ENCODE results near the gene CRAMP1. TPM values are rescaled to one million over a fixed set of nuclear protein-coding genes. Genes with fewer than 3 reads are reported as not detected.

Gene CRAMP1
- total RNA-seq, 1 experiment from 2014 or later, result 29.7 TPM

- intact Hi-C loops (cut with micrococcal nuclease; ENCODE audit: unreplicated experiment), result no loop called here
- H3K27me3 Mint-ChIP-seq (ENCODE audit: unreplicated experiment), result no peaks in the 10 kb centered on the region
- peaks cover 98% of the 10 kb centered on the region for H3K36me3 Mint-ChIP-seq (ENCODE audit: insufficient read depth, unreplicated experiment)
- DNase-seq, result no peak
- H3K27ac Mint-ChIP-seq (ENCODE audit: unreplicated experiment), result no peak overlapping the region
- no peaks in the 10 kb centered on the region for H3K9me3 Mint-ChIP-seq (ENCODE audit: low read depth, unreplicated experiment)
- peaks cover 50% of the 10 kb centered on the region for H3K4me1 Mint-ChIP-seq (ENCODE audit: low read depth, unreplicated experiment)
- peak overlapping the region; percentile 56 for H3K4me3 Mint-ChIP-seq (ENCODE audit: low read depth, unreplicated experiment)
- no TSS peak for BruUV-seq (replicated peaks)
- CTCF ChIA-PET, result interaction anchor here (0.7 to 1.3 kb wide), 4 partner anchors 10 to 32 kb away, joined by 4 to 5 read pairs (median 4); partner anchors contain the start of gene MAPK8IP3
- no peak for TF ChIP-seq CTCF (IDR thresholded peaks at IDR 0.05; ENCODE audit: unreplicated experiment)
These were observed 79.1 kb downstream of the CRAMP1 start for GRCh38 chr16:1691276-1691675.

- no peaks in the 10 kb centered on the region for H3K9me3 Mint-ChIP-seq (ENCODE audit: low read depth, unreplicated experiment)
- no peak for TF ChIP-seq CTCF (IDR thresholded peaks at IDR 0.05; ENCODE audit: unreplicated experiment)
- H3K36me3 Mint-ChIP-seq (ENCODE audit: insufficient read depth, unreplicated experiment), result peaks cover 99% of the 10 kb centered on the region
- DNase-seq, result no peak
- peak overlapping the region; percentile 56 for H3K4me3 Mint-ChIP-seq (ENCODE audit: low read depth, unreplicated experiment)
- intact Hi-C loops (cut with micrococcal nuclease; ENCODE audit: unreplicated experiment), result no loop called here
- H3K4me1 Mint-ChIP-seq (ENCODE audit: low read depth, unreplicated experiment), result peaks cover 43% of the 10 kb centered on the region
- H3K27ac Mint-ChIP-seq (ENCODE audit: unreplicated experiment), result no peak overlapping the region
- CTCF ChIA-PET, result interaction anchor here (0.5 to 1.3 kb wide), 3 partner anchors 9 to 43 kb away, joined by 3 to 5 read pairs (median 4); partner anchors contain the start of gene MAPK8IP3
- H3K27me3 Mint-ChIP-seq (ENCODE audit: unreplicated experiment), result no peaks in the 10 kb centered on the region
- BruUV-seq (replicated peaks), result no TSS peak
These were observed 79.8 kb downstream of the CRAMP1 start for GRCh38 chr16:1691956-1692355.

GRCh38 chr16:1696863-1697262 lies 84.7 kb downstream of the CRAMP1 start:
- H3K36me3 Mint-ChIP-seq (ENCODE audit: insufficient read depth, unreplicated experiment), result peaks cover 100% of the 10 kb centered on the region
- no peak overlapping the region for H3K27ac Mint-ChIP-seq (ENCODE audit: unreplicated experiment)
- no peaks in the 10 kb centered on the region for H3K27me3 Mint-ChIP-seq (ENCODE audit: unreplicated experiment)
- H3K4me3 Mint-ChIP-seq (ENCODE audit: low read depth, unreplicated experiment), result no peak overlapping the region
- no TSS peak for BruUV-seq (replicated peaks)
- H3K9me3 Mint-ChIP-seq (ENCODE audit: low read depth, unreplicated experiment), result no peaks in the 10 kb centered on the region
- peaks cover 5% of the 10 kb centered on the region for H3K4me1 Mint-ChIP-seq (ENCODE audit: low read depth, unreplicated experiment)
- DNase-seq, result no peak
- intact Hi-C loops (cut with micrococcal nuclease; ENCODE audit: unreplicated experiment), result no loop called here
- no peak for TF ChIP-seq CTCF (IDR thresholded peaks at IDR 0.05; ENCODE audit: unreplicated experiment)
- CTCF ChIA-PET, result no interaction called here

GRCh38 chr16:1698680-1699079 lies 86.5 kb downstream of the CRAMP1 start:
- peaks cover 99% of the 10 kb centered on the region for H3K36me3 Mint-ChIP-seq (ENCODE audit: insufficient read depth, unreplicated experiment)
- intact Hi-C loops (cut with micrococcal nuclease; ENCODE audit: unreplicated experiment), result no loop called here
- H3K4me1 Mint-ChIP-seq (ENCODE audit: low read depth, unreplicated experiment), result peaks cover 3% of the 10 kb centered on the region
- CTCF ChIA-PET, result no interaction called here
- H3K27me3 Mint-ChIP-seq (ENCODE audit: unreplicated experiment), result no peaks in the 10 kb centered on the region
- DNase-seq, result no peak
- BruUV-seq (replicated peaks), result no TSS peak
- no peak for TF ChIP-seq CTCF (IDR thresholded peaks at IDR 0.05; ENCODE audit: unreplicated experiment)
- H3K9me3 Mint-ChIP-seq (ENCODE audit: low read depth, unreplicated experiment), result no peaks in the 10 kb centered on the region
- H3K27ac Mint-ChIP-seq (ENCODE audit: unreplicated experiment), result no peak overlapping the region
- H3K4me3 Mint-ChIP-seq (ENCODE audit: low read depth, unreplicated experiment), result no peak overlapping the region
